ENCODE data around the gene NELFCD. TPM values are rescaled to one million over a fixed set of nuclear protein-coding genes. Genes with fewer than 3 reads are reported as not detected.

NELFCD gene
- total RNA-seq, 1 experiment from 2014 or later: 92.4 TPM

- DNase-seq (ENCODE audit: low read depth): no peak
Measured at GRCh38 chr20:59043698-59044097, 62.6 kb downstream of the NELFCD start.

DNA sequence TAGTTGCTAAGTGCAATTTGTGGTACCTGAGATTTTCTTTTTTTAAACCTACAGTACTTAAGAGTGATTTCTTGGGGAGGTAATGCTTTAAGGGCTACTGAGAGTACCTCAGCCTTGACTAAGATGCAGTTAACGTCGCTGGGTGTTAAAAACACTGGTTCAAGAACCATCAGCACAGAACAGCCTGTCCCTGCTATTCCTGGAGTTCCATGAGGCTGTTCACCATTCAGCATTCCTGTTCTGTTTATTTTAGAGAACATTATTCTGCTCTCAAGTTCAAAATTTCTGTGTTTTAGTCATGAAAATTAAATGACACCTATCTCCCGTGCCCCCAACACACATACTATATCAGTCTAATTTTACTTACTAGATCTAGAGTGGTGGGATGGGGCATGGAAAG is 63.2 kb downstream of the NELFCD start:
- DNase-seq (ENCODE audit: low read depth): no peak

Other genes starting within 250 kb of the NELFCD start
- gene GNAS-AS1, start 130.4 kb upstream of the NELFCD start, total RNA-seq (2014; rRNA removed; shearing (Covaris generic)): 5.0 and 6.0 TPM in 2 replicates
- gene GNAS, start 128.5 kb upstream of the NELFCD start, total RNA-seq (2014; rRNA removed; shearing (Covaris generic)): 363 and 418 TPM in 2 replicates
- 95.5 and 110 TPM in 2 replicates for gene CTSZ, start 26.0 kb downstream of the NELFCD start, total RNA-seq (2014; rRNA removed; shearing (Covaris generic))
- gene TUBB1, start 38.2 kb downstream of the NELFCD start, total RNA-seq (2014; rRNA removed; shearing (Covaris generic)): not detected in 2 replicates
- 33.9 and 42.1 TPM in 2 replicates for gene ATP5F1E, start 51.1 kb downstream of the NELFCD start, total RNA-seq (2014; rRNA removed; shearing (Covaris generic))
- 87.6 and 93.3 TPM in 2 replicates for gene PRELID3B, start 61.5 kb downstream of the NELFCD start, total RNA-seq (2014; rRNA removed; shearing (Covaris generic))
- not detected in 2 replicates for gene ZNF831, start 182.6 kb downstream of the NELFCD start, total RNA-seq (2014; rRNA removed; shearing (Covaris generic))

All from HT1080 (cell line).